ENCODE results near the gene APLP2.

- TF ChIP-seq EZH2 (IDR thresholded peaks at IDR 0.05; ENCODE audit: low read length, unreplicated experiment) = no peak
- no peak for TF ChIP-seq CTCF (conservative IDR thresholded peaks at IDR 0.05; ENCODE audit: low read depth, low read length)
Measured at GRCh38 chr11:130096823-130097222, 27.1 kb downstream of the APLP2 start.
